Cardiac fibroblast (primary cell): ENCODE measurements around the gene RNASEH2C.
A peak's percentile ranks its signal among the peaks of the same experiment; 100 is the strongest.
"Not testable (repeated sequence)": the region's sequence is repeated elsewhere in the genome, so short reads cannot be mapped to it uniquely, and the experiment has no call there.

Source experiments
- DNase-seq, 2 donors: peaks; one replicate each; pipeline versions ENCODE4 v3.0.0 to v3.0.0-alpha.2; 2010; ENCODE audit warnings: low read depth in 2 of 2
- H3K4me3 ChIP-seq, 2 donors: replicated peaks in 1 of 2; 1 replicate in 1 of 2; 2 replicates in 1 of 2; pipeline ENCODE4 v1.5.1; 2011; ENCODE audit warnings: low read depth in 2 of 2, low read length in 2 of 2, mild to moderate bottlenecking in 2 of 2, moderate library complexity in 1 of 2
- TF ChIP-seq, protein P1 (sequence below): IDR thresholded peaks from one replicate; pipeline ENCODE4 v1.5.1; 2011; ENCODE audit warnings: low read depth, mild to moderate bottlenecking, low read length, inconsistent platforms

RNASEH2C gene

GRCh38 chr11:65744699-65745042 lies 24.1 kb upstream of the RNASEH2C start:
- TF ChIP-seq, protein P1, sequence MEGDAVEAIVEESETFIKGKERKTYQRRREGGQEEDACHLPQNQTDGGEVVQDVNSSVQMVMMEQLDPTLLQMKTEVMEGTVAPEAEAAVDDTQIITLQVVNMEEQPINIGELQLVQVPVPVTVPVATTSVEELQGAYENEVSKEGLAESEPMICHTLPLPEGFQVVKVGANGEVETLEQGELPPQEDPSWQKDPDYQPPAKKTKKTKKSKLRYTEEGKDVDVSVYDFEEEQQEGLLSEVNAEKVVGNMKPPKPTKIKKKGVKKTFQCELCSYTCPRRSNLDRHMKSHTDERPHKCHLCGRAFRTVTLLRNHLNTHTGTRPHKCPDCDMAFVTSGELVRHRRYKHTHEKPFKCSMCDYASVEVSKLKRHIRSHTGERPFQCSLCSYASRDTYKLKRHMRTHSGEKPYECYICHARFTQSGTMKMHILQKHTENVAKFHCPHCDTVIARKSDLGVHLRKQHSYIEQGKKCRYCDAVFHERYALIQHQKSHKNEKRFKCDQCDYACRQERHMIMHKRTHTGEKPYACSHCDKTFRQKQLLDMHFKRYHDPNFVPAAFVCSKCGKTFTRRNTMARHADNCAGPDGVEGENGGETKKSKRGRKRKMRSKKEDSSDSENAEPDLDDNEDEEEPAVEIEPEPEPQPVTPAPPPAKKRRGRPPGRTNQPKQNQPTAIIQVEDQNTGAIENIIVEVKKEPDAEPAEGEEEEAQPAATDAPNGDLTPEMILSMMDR, result no peak
- no peak for DNase-seq
- H3K4me3 ChIP-seq, result no peak overlapping the region

- H3K4me3 ChIP-seq, result no peak overlapping the region
- DNase-seq, result peak; percentile 44 to 59
- TF ChIP-seq, protein P1, result peak; percentile 35
Measured at GRCh38 chr11:65744026-65744698, 23.6 kb upstream of the RNASEH2C start.

DNA sequence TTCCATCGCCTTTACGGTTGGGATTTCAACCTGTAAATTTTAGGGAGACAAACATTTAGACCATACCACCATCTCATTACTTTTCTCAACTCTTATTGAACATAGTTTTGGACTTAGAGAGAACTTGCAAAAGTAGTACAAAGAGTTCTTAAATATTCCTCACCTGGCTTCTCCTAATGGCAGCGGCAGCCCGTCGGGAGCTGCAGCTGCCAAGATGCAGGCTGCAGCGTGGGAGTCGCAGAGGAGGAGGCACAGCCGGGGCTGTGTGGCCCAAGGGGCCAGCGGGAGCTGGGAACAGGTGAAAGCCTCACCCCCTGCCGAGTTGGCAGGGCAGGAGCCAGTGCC lies 23.1 kb upstream of the RNASEH2C start:
- TF ChIP-seq, protein P1, result no peak
- DNase-seq, result no peak
- H3K4me3 ChIP-seq, result no peak overlapping the region

GRCh38 chr11:65742353-65742752 lies 21.8 kb upstream of the RNASEH2C start:
- TF ChIP-seq, protein P1, result no peak
- DNase-seq, result no peak
- H3K4me3 ChIP-seq, result no peak overlapping the region

DNA sequence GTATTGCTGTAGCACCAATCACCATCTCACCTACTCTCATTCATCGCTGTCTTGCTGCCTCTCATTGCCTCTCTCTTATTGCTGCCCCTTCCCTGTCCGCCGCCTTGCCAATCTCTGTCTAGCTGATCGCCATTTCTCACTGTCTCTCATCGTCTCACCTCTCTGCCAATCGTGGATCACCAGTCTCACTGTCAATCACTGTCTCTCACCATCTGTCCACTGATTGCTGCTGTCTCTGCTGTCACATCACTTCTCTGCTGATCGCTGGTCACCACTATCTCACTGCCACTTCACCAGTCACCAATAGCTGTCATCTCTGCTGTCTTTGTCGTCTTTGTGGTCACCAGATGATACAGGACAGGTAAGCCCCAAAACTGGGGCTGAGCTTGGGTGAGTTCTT lies 20.6 kb upstream of the RNASEH2C start:
- no peak for DNase-seq
- TF ChIP-seq, protein P1, result no peak
- H3K4me3 ChIP-seq, result no peak overlapping the region

DNA sequence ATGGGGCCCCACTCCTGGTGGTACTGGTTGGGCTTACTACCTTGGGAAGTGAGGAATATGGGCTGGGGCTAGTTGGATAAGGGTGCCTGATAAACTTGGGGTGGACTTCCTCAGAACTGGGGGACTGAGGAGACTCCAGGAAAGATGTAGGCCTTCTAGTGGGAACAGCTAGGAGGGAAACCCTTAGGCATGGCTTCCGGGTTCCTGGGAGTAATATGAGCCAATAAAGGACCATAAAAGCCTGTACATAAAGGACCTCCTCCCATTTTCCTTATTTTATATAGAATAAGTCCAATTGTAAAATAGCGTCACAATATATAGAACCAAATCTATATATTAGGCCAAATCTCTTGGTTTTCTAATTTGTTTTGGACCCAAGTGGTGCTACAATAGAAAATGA lies 18.4 kb upstream of the RNASEH2C start:
- TF ChIP-seq, protein P1, result no peak
- DNase-seq, result no peak
- no peak overlapping the region for H3K4me3 ChIP-seq

DNA sequence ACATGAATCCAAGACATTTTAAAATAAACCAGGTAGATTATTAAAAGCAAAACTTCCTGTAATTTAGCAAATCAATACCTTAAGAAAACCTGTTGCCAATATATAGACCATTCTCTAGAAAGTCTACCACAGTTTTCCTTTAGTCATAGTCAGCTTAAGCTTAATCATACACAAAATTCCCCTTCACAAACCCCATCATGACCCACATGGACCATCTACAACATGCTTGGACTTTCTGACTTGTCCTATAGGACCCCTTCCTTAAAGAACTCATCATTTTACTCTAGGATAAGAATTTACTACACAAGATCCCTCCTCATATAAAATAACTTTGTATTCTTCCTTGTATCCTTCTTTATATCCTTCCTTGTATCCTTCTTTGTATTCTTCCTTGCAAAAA lies 16.2 kb upstream of the RNASEH2C start:
- H3K4me3 ChIP-seq, result no peak overlapping the region

DNA sequence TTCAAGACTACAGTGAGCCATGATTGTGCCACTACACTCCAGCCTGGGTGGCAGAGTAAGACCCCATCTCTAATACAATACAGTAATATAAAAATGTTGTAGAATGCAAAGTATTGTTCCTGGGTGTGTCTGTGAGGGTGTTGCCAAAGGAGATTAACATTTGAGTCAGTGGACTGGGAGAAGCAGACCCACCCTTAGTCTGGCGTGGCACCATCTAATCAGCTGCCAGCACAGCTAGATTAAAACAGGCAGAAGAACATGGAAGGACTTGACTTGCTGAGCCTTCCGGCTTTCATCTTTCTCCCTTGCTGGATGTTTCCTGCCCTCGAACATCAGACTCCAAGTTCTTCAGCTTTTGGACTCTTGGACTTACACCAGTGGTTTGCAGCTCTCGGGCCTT lies 14.5 kb upstream of the RNASEH2C start:
- DNase-seq, H3K4me3 ChIP-seq: not testable (repeated sequence)

More for the DNA sequence above, 16.2 kb upstream of the RNASEH2C start:
- no peak for DNase-seq
- TF ChIP-seq, protein P1, result no peak
